ENCODE data around the gene TYMS.
"Not testable (repeated sequence)": the region's sequence is repeated elsewhere in the genome, so short reads cannot be mapped to it uniquely, and the experiment has no call there.

The TYMS gene

GRCh38 chr18:679516-679915, 22.1 kb downstream of the TYMS start:
- DNase-seq, result no peak

GRCh38 chr18:680392-680791, 22.9 kb downstream of the TYMS start:
- no peak for DNase-seq

GRCh38 chr18:681985-682384, 24.5 kb downstream of the TYMS start:
- DNase-seq, result no peak

- not testable (repeated sequence) for DNase-seq
Observed at GRCh38 chr18:682416-682815, 25.0 kb downstream of the TYMS start.

GRCh38 chr18:682833-683232, 25.4 kb downstream of the TYMS start:
- no peak for DNase-seq

- DNase-seq, result peak; percentile 70
Observed at GRCh38 chr18:683531-683930, 26.1 kb downstream of the TYMS start.

GRCh38 chr18:685438-685837, 28.0 kb downstream of the TYMS start:
- peak; percentile 23 for DNase-seq

- DNase-seq, result no peak
Observed at GRCh38 chr18:686339-687111, 29.1 kb downstream of the TYMS start.

GRCh38 chr18:688323-688722, 30.9 kb downstream of the TYMS start:
- DNase-seq, result peak; percentile 93

- no peak for DNase-seq
Observed at GRCh38 chr18:692824-693223, 35.4 kb downstream of the TYMS start.

- DNase-seq, result no peak
Observed at GRCh38 chr18:693466-694187, 36.2 kb downstream of the TYMS start.

GRCh38 chr18:697012-697411, 39.6 kb downstream of the TYMS start:
- no peak for DNase-seq

- DNase-seq, result no peak
Observed at GRCh38 chr18:697800-698199, 40.3 kb downstream of the TYMS start.

GRCh38 chr18:703213-703967, 45.9 kb downstream of the TYMS start:
- DNase-seq, result peak; percentile 27

GRCh38 chr18:706405-706804, 49.0 kb downstream of the TYMS start:
- DNase-seq, result no peak

GRCh38 chr18:708096-708495, 50.6 kb downstream of the TYMS start:
- no peak for DNase-seq

GRCh38 chr18:709771-710170, 52.3 kb downstream of the TYMS start:
- peak; percentile 13 for DNase-seq

GRCh38 chr18:710418-711300, 53.2 kb downstream of the TYMS start:
- DNase-seq, result peak; percentile 44

GRCh38 chr18:711310-711656, 53.8 kb downstream of the TYMS start:
- peak; percentile 77 for DNase-seq

- peak; percentile 90 for DNase-seq
Observed at GRCh38 chr18:711657-712400, 54.4 kb downstream of the TYMS start.

GRCh38 chr18:712401-713134, 55.1 kb downstream of the TYMS start, which contains the start of gene ENOSF1:
Gene ENOSF1 (minus strand): TSS chr18:712630. CDS start chr18:712587, 43 bp downstream.
- DNase-seq, result peak; percentile 98
